Endothelial cell of umbilical vein (primary cell): ENCODE measurements around the gene CBFA2T3. TPM values are rescaled to one million over a fixed set of nuclear protein-coding genes. Genes with fewer than 3 reads are reported as not detected.

Experiments used
- BruUV-seq: library from RNA; stranded (reverse); fragments of 400-500 nt; replicated peaks from 2 replicates; lab custom pipeline; 2021; lab: Mats Ljungman, UMichigan
- CTCF ChIA-PET: fragments of 300-600, 350-600 bp; sonication (Branson Sonifier 250); formaldehyde crosslinking; loops from one replicate; lab custom pipeline; 2021; ENCODE audit warnings: antibody characterized with exemption, inconsistent platforms; lab: Charles Lee
- POLR2A ChIA-PET: fragments of 300-600, 350-600 bp; sonication (Branson Sonifier 250); formaldehyde crosslinking; loops from one replicate; lab custom pipeline; 2021; ENCODE audit warnings: antibody characterized with exemption, inconsistent platforms; lab: Charles Lee
- DNase-seq: peaks from one replicate; pipeline ENCODE4 v3.0.0-alpha.2; 2011; ENCODE audit warnings: low read depth, low spot score
- FAIRE-seq: peaks from 2 replicates; lab custom pipeline; 2011; peaks lifted over from hg19 to GRCh38; lab: Jason Lieb, UNC
- H2AFZ ChIP-seq: 2 replicates; pipeline ENCODE4 v1.6.0; 2012; ENCODE audit warnings: low read depth, low read length, control low read depth, inconsistent platforms
- H3K27ac ChIP-seq: 2 replicates; pipeline ENCODE4 v1.5.1; 2011; ENCODE audit warnings: low read depth, mild to moderate bottlenecking, control low read depth, low read length, moderate library complexity; ENCODE audit not compliant: insufficient read depth
- H3K27me3 ChIP-seq, 2 experiments: 2 replicates each; pipeline versions ENCODE4 v1.6.0 to v1.6.1; 2011; ENCODE audit warnings: low read length in 2 of 2, mixed read lengths in 1 of 2; ENCODE audit not compliant: control insufficient read depth in 2 of 2, insufficient read depth in 2 of 2
- H3K36me3 ChIP-seq, 2 experiments: 2 replicates in 1 of 2; 3 replicates in 1 of 2; pipeline ENCODE4 v1.5.1; 2011; ENCODE audit warnings: low read length in 2 of 2, mild to moderate bottlenecking in 1 of 2, moderate library complexity in 1 of 2; ENCODE audit not compliant: control insufficient read depth in 2 of 2, insufficient read depth in 2 of 2; ENCODE audit errors: extremely low read depth in 1 of 2
- H3K4me1 ChIP-seq: 3 replicates; pipeline ENCODE4 v1.5.1; 2011; ENCODE audit warnings: mild to moderate bottlenecking, low read length; ENCODE audit not compliant: control insufficient read depth, insufficient read depth; ENCODE audit errors: extremely low read depth
- H3K4me2 ChIP-seq: 2 replicates; pipeline ENCODE4 v1.6.1; 2011; ENCODE audit warnings: low read length, control low read depth, mixed read lengths; ENCODE audit not compliant: insufficient read depth
- H3K4me3 ChIP-seq, 3 experiments: fragments of 200-600 bp in 1 of 3; sonication (generic), shearing (Covaris generic) in 1 of 3; replicated peaks in 1 of 3; 2 replicates each; pipeline ENCODE4 v1.5.1; 2011 to 2016; ENCODE audit warnings: control low read depth in 3 of 3, low read length in 3 of 3, mild to moderate bottlenecking in 2 of 3, inconsistent platforms in 1 of 3, low read depth in 1 of 3, moderate library complexity in 1 of 3; ENCODE audit not compliant: insufficient read depth in 1 of 3
- H3K79me2 ChIP-seq: 2 replicates; pipeline ENCODE4 v1.6.0; 2012; ENCODE audit warnings: low read length, inconsistent platforms; ENCODE audit not compliant: control insufficient read depth, insufficient read depth
- H3K9ac ChIP-seq: replicated peaks from 2 replicates; pipeline ENCODE3; 2011; ENCODE audit warnings: low read length, control low read depth; ENCODE audit not compliant: insufficient read depth; ENCODE audit errors: extremely low read depth
- H3K9me1 ChIP-seq: replicated peaks from 3 replicates; pipeline ENCODE4 v1.6.0; 2011; ENCODE audit warnings: mild to moderate bottlenecking, low read length; ENCODE audit not compliant: control insufficient read depth, insufficient read depth; ENCODE audit errors: extremely low read depth
- H3K9me3 ChIP-seq: replicated peaks from 2 replicates; pipeline ENCODE4 v1.5.1; 2012; ENCODE audit warnings: low read length, inconsistent platforms; ENCODE audit not compliant: control insufficient read depth, insufficient read depth
- H4K20me1 ChIP-seq: replicated peaks from 2 replicates; pipeline ENCODE3; 2011; ENCODE audit warnings: mild to moderate bottlenecking, low read length; ENCODE audit not compliant: control insufficient read depth, insufficient read depth; ENCODE audit errors: extremely low read depth
- EZH2 ChIP-seq: IDR thresholded peaks from 2 replicates; pipeline ENCODE4 v1.6.1; 2012; ENCODE audit warnings: borderline replicate concordance, low read depth, mild to moderate bottlenecking, moderate library complexity, low read length, inconsistent platforms; ENCODE audit not compliant: severe bottlenecking
- FOS ChIP-seq: IDR thresholded peaks from 2 replicates; pipeline ENCODE4 v1.6.1; 2011; ENCODE audit warnings: mild to moderate bottlenecking, low read length, moderate library complexity, borderline replicate concordance; ENCODE audit not compliant: insufficient read depth
- GATA2 ChIP-seq: IDR thresholded peaks from 2 replicates; pipeline ENCODE4 v1.7.0; 2011; ENCODE audit warnings: low read depth, mild to moderate bottlenecking, moderate library complexity, mixed read lengths, low read length; ENCODE audit not compliant: insufficient read length, insufficient read depth
- JUN ChIP-seq: IDR thresholded peaks from 2 replicates; pipeline ENCODE4 v1.6.1; 2011; ENCODE audit warnings: borderline replicate concordance, low read depth; ENCODE audit not compliant: insufficient read length, insufficient read depth
- MYC ChIP-seq: IDR thresholded peaks from one replicate; pipeline ENCODE4 v1.6.1; 2011; ENCODE audit warnings: mild to moderate bottlenecking, low read depth, low read length
- POLR2A ChIP-seq: IDR thresholded peaks from 2 replicates; pipeline ENCODE4 v1.6.1; 2012; ENCODE audit warnings: low read depth, mild to moderate bottlenecking, control low read depth, low read length
- POLR2AphosphoS5 ChIP-seq: IDR thresholded peaks from 2 replicates; pipeline ENCODE4 v1.6.1; 2012; ENCODE audit warnings: low read depth, mild to moderate bottlenecking, control low read depth, low read length, moderate library complexity; ENCODE audit not compliant: insufficient read depth
- dilution Hi-C: fragments of 300-500 bp; cut with MboI; formaldehyde crosslinking; loops from one replicate; pipeline ENCODE4 v1.15.0; 2019; ENCODE audit warnings: low sequenced_read_pairs; ENCODE audit not compliant: extremely low pct_ligation_motif_present
- intact Hi-C: fragments of 100-400 bp; cut with micrococcal nuclease; formaldehyde crosslinking; loops from one replicate; pipeline ENCODE4 v1.10.0; 2022
- polyA plus RNA-seq, 4 experiments: library from polyadenylated mRNA; depleted of rRNA in 3 of 4; stranded (reverse) in 3 of 4; unstranded in 1 of 4; fragments of >200 nt; gene quantifications; 2 replicates each; pipeline versions ENCODE4 v1.2.1 to v1.2.3, GENCODE V29; 2011 to 2012; ENCODE audit warnings: missing spikeins in 1 of 4
- total RNA-seq: library from RNA; stranded (reverse); gene quantifications from 2 replicates; pipeline ENCODE4 v1.2.3, GENCODE V29; 2021
- TF ChIP-seq, protein P1 (sequence below): IDR thresholded peaks from 2 replicates; pipeline ENCODE4 v1.6.1; 2011; ENCODE audit not compliant: insufficient read depth, insufficient read length
- TF ChIP-seq, protein P2 (sequence below), 2 donors: IDR thresholded peaks; 1 replicate in 1 of 2; 2 replicates in 1 of 2; pipeline ENCODE4 v1.5.1; 2011; ENCODE audit warnings: low read length in 2 of 2, mild to moderate bottlenecking in 2 of 2, moderate library complexity in 2 of 2, control low read depth in 1 of 2, inconsistent platforms in 1 of 2, low read depth in 1 of 2; ENCODE audit not compliant: insufficient read depth in 1 of 2; ENCODE audit errors: extremely low read depth in 1 of 2

Gene CBFA2T3
- total and polyA plus RNA-seq, 2 donors (not counting 3 experiments of a cell fraction or from before 2014, with no cell fraction given): not detected

GRCh38 chr16:88833086-88833485, 143.9 kb downstream of the CBFA2T3 start:
- Histone ChIP-seq H2AFZ (no peak overlapping the region), H3K9me3 (no peaks in the 10 kb centered on the region), H3K36me3 (peaks cover 0 to 3% of the 10 kb centered on the region in 2 experiments), H3K4me3 (no peak overlapping the region), H3K79me2 (no peaks in the 10 kb centered on the region), H3K9ac (no peak overlapping the region), H3K4me1 (no peaks in the 10 kb centered on the region), H4K20me1 (no peaks in the 10 kb centered on the region), H3K9me1 (no peaks in the 10 kb centered on the region), H3K27ac (no peak overlapping the region), H3K27me3 (no peaks in the 10 kb centered on the region), H3K4me2 (no peak overlapping the region)
- POLR2A ChIA-PET: interaction anchor here (0.6 kb wide), 1 partner anchor 17 kb away, joined by 3 read pairs; no protein-coding TSS in a partner anchor
- TF ChIP-seq, protein P1, sequence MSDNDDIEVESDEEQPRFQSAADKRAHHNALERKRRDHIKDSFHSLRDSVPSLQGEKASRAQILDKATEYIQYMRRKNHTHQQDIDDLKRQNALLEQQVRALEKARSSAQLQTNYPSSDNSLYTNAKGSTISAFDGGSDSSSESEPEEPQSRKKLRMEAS: no peak
- TF ChIP-seq JUN (no peak), POLR2A (no peak), MYC (no peak), GATA2 (no peak), POLR2AphosphoS5 (no peak), FOS (no peak), EZH2 (no peak)
- TF ChIP-seq, protein P2, sequence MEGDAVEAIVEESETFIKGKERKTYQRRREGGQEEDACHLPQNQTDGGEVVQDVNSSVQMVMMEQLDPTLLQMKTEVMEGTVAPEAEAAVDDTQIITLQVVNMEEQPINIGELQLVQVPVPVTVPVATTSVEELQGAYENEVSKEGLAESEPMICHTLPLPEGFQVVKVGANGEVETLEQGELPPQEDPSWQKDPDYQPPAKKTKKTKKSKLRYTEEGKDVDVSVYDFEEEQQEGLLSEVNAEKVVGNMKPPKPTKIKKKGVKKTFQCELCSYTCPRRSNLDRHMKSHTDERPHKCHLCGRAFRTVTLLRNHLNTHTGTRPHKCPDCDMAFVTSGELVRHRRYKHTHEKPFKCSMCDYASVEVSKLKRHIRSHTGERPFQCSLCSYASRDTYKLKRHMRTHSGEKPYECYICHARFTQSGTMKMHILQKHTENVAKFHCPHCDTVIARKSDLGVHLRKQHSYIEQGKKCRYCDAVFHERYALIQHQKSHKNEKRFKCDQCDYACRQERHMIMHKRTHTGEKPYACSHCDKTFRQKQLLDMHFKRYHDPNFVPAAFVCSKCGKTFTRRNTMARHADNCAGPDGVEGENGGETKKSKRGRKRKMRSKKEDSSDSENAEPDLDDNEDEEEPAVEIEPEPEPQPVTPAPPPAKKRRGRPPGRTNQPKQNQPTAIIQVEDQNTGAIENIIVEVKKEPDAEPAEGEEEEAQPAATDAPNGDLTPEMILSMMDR (IDR thresholded peaks at IDR 0.05; ENCODE audit: extremely low read depth in 1 of 2, insufficient read depth in 1 of 2, low read depth in 1 of 2, low read length in 2 of 2): no peak
- no peak for FAIRE-seq
- intact Hi-C loops (no loop called here), dilution Hi-C loops (no loop called here)
- no peak for DNase-seq
- CTCF ChIA-PET: interaction anchor here (0.7 to 1.8 kb wide), 2 partner anchors 19 to 25 kb away, joined by 3 to 6 read pairs; no protein-coding TSS in a partner anchor
- no TSS peak for BruUV-seq
